HG03521 (cell line): ENCODE results near the gene RASGRP1.

ENCODE experiments used
- ATAC-seq: cut with Tn5 transposase; IDR thresholded peaks from one replicate; pipeline ENCODE4 v1.9.1; 2021; ENCODE audit warnings: mild to moderate bottlenecking, moderate library complexity; ENCODE audit not compliant: unreplicated experiment

The RASGRP1 gene

GRCh38 chr15:38508647-38509046, 56.0 kb downstream of the RASGRP1 start:
- ATAC-seq = no peak

GRCh38 chr15:38507570-38507969, 57.0 kb downstream of the RASGRP1 start:
- ATAC-seq = no peak

DNA sequence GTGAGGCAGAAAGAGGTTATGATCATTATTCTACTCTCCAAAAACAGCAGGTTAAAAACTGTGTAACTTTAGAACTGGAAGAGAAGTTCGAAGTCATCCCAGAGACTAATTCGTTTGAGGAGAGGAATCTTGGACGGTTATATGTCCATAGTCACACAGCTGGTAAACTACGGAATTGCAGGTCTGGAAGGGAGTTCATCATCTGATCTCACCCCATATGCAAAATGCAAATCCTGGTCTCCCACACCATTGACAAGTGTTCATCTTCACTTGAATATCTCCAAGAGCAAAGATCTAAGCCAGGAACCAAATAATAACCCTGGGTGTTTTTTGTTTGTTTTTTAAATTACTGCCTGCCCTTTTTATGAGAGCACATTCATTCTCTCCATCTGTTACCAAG, 57.6 kb downstream of the RASGRP1 start:
- no peak for ATAC-seq

- ATAC-seq = no peak
Measured at GRCh38 chr15:38504680-38505467, 59.7 kb downstream of the RASGRP1 start.

- no peak for ATAC-seq
Measured at GRCh38 chr15:38503496-38503895, 61.1 kb downstream of the RASGRP1 start.

DNA sequence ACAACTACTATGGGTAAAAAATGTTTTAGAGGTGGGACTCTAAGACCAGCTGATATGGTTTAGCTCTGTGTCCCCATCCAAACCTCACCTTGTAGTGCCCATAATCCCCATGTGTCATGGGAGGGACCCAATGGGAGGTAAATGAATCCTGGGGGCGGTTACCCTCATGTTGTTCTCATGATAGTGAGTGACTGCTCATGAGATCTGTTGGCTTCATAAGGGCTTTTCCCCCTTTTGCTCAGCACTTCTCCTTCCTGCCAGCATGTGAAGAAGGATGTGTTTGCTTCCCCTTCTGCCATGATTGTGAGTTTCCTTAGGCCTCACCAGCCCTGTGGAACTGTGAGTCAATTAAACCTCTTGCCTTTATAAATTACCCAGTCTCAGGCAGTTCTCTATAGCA, 65.0 kb downstream of the RASGRP1 start:
- no peak for ATAC-seq

DNA sequence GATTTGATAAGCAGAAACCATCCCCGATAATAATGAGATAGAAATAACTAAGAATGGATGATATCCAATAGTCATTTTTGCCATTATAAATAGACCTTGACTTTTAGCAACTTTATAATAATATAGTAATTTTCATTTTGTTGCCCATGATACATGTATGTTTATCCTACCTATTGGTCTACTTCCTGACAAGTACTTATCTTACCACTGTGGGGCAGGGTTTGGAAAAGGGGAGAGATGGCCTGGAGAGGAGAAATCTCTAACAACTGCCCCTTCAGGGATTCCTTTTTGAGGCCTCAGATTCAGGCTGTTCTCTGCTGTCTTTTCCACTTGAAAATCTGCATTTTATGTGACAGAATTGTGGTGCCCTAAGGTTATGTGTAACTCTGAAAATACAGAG, 68.5 kb downstream of the RASGRP1 start:
- no peak for ATAC-seq

DNA sequence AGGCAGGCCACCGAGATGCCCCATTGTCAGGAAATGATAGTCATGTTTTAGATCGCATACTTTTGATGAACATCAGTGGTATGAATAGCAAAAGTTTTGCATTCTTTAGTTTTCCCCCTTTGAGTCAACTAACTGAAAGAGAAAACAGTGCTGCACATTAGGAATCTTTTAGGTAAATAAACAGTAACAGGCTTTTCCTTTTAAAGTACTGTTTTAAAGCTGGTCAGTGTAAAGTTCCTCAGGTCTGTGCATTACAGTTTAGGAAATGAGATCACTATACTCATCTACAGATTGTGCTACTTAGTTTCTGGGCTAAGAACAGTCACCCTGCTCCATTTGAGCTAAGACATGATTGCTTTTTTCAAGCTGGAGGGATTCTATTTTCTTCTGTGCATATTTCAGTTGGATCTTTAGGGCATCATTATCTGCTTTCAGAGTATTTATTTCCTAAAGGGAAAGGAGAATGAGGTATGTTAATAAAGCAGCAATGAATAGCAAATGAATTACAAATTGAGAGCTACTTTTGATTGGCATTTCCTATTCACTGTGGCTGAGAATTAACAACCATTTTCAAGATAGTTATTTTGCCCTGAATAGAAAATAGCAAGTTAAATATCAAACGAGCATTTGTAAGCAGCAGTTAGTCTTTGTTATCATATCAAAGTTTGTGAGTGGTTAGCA, 74.2 kb downstream of the RASGRP1 start:
- ATAC-seq = no peak

DNA sequence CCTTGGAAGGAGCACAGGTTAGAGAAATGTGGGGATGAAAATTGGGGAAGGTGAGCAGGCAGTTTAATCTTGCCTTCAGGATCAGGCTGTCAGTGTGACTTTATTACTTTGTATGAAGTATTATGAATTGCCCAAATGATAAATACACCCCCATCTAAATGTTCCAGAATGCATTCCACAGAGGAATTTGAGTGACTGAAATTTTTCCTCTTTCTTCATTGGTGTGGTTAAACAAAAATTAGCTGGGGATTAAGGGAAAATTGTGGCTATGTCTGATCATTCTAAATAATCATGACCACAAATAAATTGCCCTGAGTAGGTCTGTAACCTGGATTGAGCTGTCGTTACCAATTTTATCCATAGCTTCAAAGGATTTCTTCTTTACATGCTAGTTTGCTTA, 77.2 kb downstream of the RASGRP1 start:
- ATAC-seq = no peak

DNA sequence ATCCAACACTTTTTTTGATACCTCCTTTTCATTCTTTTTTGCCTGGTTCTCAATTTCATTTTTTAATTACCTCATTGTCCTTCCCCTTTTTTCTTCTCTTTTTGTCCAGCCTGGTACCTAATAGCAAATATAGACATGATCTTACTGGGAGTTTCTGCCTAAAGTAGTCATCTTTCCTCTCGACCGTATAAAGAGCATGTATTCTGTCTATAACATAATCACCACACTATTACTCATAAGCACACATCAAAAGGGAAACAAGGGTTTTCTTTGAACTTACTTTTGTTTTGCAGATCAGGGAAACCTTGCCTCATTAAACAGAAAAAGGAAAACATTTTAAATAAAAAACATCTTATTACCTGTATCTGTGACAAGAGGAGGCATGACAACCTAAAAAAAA, 77.7 kb downstream of the RASGRP1 start:
- ATAC-seq = no peak

DNA sequence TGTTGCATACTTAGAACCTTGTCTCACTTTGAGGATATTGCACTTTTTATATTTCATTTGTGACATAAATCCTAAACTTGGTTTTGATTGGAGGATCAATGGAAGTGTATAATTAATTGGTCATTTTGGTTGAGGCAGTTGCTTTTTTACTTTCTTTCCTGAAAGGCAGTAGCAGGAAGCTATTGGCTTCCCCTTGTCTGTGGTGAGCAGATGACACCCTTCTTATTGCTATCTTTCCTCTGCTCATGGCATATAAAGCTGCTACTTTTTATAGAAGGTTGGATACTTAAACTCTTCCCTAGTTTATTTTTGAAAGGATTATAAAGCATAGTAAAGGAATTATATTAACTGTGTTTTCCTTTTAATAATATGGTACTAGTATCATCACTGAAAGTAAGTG, 82.0 kb downstream of the RASGRP1 start:
- ATAC-seq = no peak

- no peak for ATAC-seq
Measured at GRCh38 chr15:38481761-38482160, 82.9 kb downstream of the RASGRP1 start.

DNA sequence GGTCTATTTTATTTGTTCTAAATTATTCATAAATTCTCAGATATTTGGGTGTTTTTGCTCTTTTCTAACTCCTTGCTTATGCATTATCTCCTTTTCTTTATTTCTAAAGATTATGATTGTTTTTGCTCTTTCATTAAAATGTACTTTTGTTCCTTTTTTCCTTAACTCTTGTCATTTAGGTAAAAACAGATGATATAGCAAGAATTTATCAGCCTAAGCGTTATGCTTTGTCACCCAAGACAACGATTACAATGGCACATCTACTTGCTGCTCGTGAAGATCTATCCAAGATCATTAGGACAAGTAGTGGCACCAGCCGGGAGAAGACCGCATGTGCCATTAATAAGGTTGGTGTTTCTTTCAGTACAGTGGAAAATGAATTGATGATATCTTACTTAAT, 83.5 kb downstream of the RASGRP1 start:
- no peak for ATAC-seq

GRCh38 chr15:38479756-38480155, 84.9 kb downstream of the RASGRP1 start:
- ATAC-seq = no peak

DNA sequence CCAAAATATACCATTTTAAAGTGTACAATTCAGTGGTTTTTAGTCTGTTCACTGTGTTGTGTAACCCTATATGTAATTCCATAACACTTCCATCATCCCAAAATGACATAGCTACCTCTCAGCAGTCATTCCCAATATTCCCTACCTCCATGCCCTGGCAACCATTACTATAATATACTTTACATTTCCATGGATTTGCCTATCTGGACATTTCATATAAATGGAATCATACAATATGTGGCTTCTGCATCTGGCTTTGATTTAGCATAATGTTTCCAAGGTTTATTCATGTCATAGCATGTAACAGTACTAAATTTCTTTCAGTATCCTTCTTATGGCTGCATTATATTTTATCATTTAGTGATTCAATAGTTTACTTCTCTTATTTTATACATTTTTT, 85.3 kb downstream of the RASGRP1 start:
- no peak for ATAC-seq

DNA sequence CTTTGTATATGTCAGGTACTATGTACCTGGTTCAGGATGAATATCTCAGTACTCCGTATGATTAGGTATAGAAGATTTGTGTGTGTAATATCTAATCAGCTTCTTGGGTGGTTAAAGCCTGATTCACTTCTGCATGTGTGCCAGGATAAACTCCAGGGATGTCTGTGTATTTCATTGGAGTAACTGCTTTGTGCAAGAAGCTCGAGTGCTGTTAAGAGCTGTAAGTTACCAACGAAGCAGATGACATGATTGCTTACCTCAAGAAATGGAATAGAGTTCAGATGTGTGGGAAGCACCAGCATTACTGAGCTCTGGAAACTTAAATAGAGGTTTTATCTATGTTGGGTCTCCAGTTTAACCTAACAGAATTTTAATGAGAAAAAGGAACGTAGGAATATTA, 87.0 kb downstream of the RASGRP1 start:
- no peak for ATAC-seq

DNA sequence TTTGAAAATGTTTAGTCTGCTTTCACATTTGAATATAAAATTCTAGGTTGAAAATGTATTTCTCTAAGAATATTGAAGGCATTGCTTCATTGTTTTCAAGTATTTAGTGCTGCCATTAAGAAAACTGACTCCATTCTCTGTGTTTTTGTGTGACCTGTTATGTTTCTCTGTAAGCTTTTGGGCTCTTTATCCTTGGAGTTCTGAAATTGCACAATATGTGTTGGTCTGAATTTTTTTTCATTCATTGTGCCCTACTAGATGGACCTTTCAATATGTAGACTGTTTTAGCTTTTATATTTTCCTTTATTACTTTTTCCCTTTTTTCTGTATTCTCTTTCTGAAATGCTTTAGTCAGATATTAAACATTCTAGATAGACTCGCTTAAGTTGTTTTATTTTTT, 88.5 kb downstream of the RASGRP1 start:
- ATAC-seq = no peak

DNA sequence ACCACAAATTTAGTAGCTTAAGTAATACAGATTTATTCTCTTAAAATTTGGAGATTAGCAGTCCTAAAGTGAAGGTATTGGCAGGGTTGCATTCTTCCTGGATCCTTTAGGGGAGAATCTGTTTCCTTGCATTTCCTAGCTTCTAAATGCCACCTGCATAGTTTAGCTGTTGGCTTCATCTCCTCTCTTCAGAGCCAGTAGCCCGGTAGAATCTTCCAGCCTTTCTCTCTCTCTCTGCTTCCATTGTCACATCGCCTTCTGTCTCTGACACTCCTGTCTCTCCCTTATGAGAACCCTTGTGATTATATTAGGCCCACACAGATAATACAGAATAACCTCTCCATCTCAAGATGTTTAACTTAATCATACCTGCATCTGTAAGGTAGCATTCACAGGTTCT, 89.3 kb downstream of the RASGRP1 start:
- ATAC-seq = no peak

- ATAC-seq = peak; percentile 80
Measured at GRCh38 chr15:38474155-38474757, 90.4 kb downstream of the RASGRP1 start.

DNA sequence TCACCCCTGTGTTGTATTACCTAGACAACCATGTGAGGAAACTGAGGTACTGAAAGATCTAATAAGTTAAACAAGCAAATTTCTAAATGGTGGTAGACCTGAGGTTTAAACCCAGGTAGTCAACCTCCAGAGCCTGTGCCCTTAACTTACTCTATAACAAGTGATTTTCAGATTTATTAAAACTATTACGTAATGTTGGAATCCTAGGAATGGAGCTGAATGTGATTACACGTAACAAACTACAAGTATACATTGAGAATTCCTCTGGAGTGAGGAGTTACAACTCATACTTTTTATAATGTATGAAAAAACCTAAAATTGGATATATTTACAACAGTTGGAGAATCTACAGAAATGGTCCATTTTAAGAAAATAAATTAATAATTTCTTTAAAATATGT, 92.6 kb downstream of the RASGRP1 start:
- ATAC-seq = no peak

- no peak for ATAC-seq
Measured at GRCh38 chr15:38470816-38471215, 93.8 kb downstream of the RASGRP1 start.

DNA sequence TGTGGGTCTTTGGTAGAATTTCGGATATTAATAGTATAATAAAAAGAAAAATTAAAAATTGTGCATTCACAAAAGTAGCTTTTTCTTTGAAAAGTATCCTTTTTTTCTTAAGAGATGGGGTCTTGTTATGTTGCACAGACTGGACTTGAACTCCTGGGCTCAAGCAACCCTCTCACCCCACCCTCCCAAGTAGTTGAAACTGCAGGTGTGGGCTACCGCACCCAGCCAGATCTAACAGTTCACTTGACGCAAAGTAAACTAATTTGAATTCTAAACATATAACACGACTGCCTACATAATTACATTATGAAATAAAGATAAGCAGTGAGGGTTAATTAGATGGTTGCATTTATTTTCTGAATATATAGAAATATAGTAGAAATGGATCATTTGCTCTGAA, 99.9 kb downstream of the RASGRP1 start:
- ATAC-seq = no peak
